Left lung (tissue), 10 donors: ENCODE measurements around the gene TACC2. TPM values are rescaled to one million over a fixed set of nuclear protein-coding genes. Genes with fewer than 3 reads are reported as not detected.

Experiments used
- ATAC-seq: fragments of 200-7000 bp; cut with Tn5 transposase; one replicate; pipeline ENCODE4 v1.9.1; 2020; ENCODE audit warnings: moderate library complexity
- DNase-seq, 4 donors: peaks; one replicate each; pipeline ENCODE4 v3.0.0-alpha.2; 2013 to 2020
- H3K27ac ChIP-seq, 2 donors: fragments of 200-600 bp; sonication (generic) in 1 of 2; one replicate each; pipeline versions ENCODE4 v1.5.0 to v1.8.0; 2020 to 2021
- H3K27me3 ChIP-seq, 2 donors: fragments of 200-600 bp; sonication (generic) in 1 of 2; one replicate each; pipeline versions ENCODE4 v1.5.0 to v1.8.0; 2020 to 2021
- H3K36me3 ChIP-seq, 2 donors: fragments of 200-600 bp; sonication (generic) in 1 of 2; one replicate each; pipeline versions ENCODE4 v1.5.0 to v1.8.0; 2020 to 2021
- H3K4me1 ChIP-seq, 2 donors: fragments of 200-600 bp; one replicate each; pipeline ENCODE4 v1.8.0; 2021
- H3K4me3 ChIP-seq, 2 donors: fragments of 200-600 bp; sonication (generic) in 1 of 2; one replicate each; pipeline versions ENCODE4 v1.5.0 to v1.8.0; 2020 to 2021; ENCODE audit warnings: mild to moderate bottlenecking in 1 of 2
- H3K9me3 ChIP-seq, 2 donors: fragments of 200-600 bp; sonication (generic) in 1 of 2; one replicate each; pipeline versions ENCODE4 v1.5.0 to v1.8.0; 2020 to 2021
- CTCF ChIP-seq, 2 donors: fragments of 200-600 bp; sonication (generic) in 1 of 2; IDR thresholded peaks; one replicate each; pipeline versions ENCODE4 v1.5.0 to v1.8.0; 2021; ENCODE audit warnings: antibody characterized with exemption in 2 of 2
- intact Hi-C, 2 donors: fragments of 100-400 bp; cut with DNase I; formaldehyde crosslinking; loops; one replicate each; pipeline versions ENCODE4 v1.11.2 to v1.14.2; 2022
- polyA plus RNA-seq, 6 donors: library from polyadenylated mRNA; unstranded; fragments of 120-200 nt; gene quantifications; one replicate each; pipeline ENCODE4 v1.2.1, GENCODE V29; 2013; ENCODE audit not compliant: insufficient read length in 6 of 6
- total RNA-seq, 2 donors: library from RNA; stranded (reverse); fragmentation: NEBNext Ultra II Directional; extraction: Animal tissue kit (Norgen Biotek cat#: 25700); gene quantifications; one replicate each; pipeline ENCODE4 v1.2.1, GENCODE V29; 2021
- donor health status: DM: no; HTN: yes; CAD: no.
- donor health status: DM: no; HTN: no; CAD: no.

TACC2 gene
- total and polyA plus RNA-seq, 8 donors = 21.0 to 193 (median 23.9) TPM

GRCh38 chr10:122123186-122123585, 134.2 kb downstream of the TACC2 start:
- no peaks in the 10 kb centered on the region for H3K27me3 ChIP-seq
- DNase-seq (no peak), ATAC-seq (no peak)
- H3K36me3 ChIP-seq = no peaks in the 10 kb centered on the region
- H3K9me3 ChIP-seq = no peaks in the 10 kb centered on the region
- no peak for TF ChIP-seq CTCF (IDR thresholded peaks at IDR 0.05)
- H3K27ac ChIP-seq = peak overlapping the region in 1 of 2 donors; percentile 47
- no peak overlapping the region for H3K4me3 ChIP-seq
- H3K4me1 ChIP-seq = peaks cover 4 to 20% of the 10 kb centered on the region in 2 donors
- intact Hi-C loops = no loop called here

- Histone ChIP-seq H3K36me3 (no peaks in the 10 kb centered on the region), H3K4me3 (no peak overlapping the region), H3K4me1 (peaks cover 4 to 9% of the 10 kb centered on the region in 2 donors), H3K9me3 (no peaks in the 10 kb centered on the region), H3K27ac (no peak overlapping the region), H3K27me3 (no peaks in the 10 kb centered on the region)
- intact Hi-C loops = no loop called here
- no peak for TF ChIP-seq CTCF (IDR thresholded peaks at IDR 0.05)
- DNase-seq (no peak), ATAC-seq (no peak)
Observed at GRCh38 chr10:122124342-122124741, 135.4 kb downstream of the TACC2 start.

GRCh38 chr10:122124808-122125207, 135.8 kb downstream of the TACC2 start:
- H3K27ac ChIP-seq = no peak overlapping the region
- no peak overlapping the region for H3K4me3 ChIP-seq
- intact Hi-C loops = no loop called here
- H3K27me3 ChIP-seq = no peaks in the 10 kb centered on the region
- no peak for TF ChIP-seq CTCF (IDR thresholded peaks at IDR 0.05)
- peaks cover 4 to 9% of the 10 kb centered on the region in 2 donors for H3K4me1 ChIP-seq
- no peaks in the 10 kb centered on the region for H3K9me3 ChIP-seq
- no peak for ATAC-seq
- DNase-seq = no peak
- no peaks in the 10 kb centered on the region for H3K36me3 ChIP-seq

- intact Hi-C loops = no loop called here
- peaks cover 4 to 9% of the 10 kb centered on the region in 2 donors for H3K4me1 ChIP-seq
- peak in 1 of 4 donors; percentile 52 for DNase-seq
- H3K9me3 ChIP-seq = no peaks in the 10 kb centered on the region
- H3K27ac ChIP-seq = peak overlapping the region; percentile 71 to 87
- peak overlapping the region; percentile 19 to 41 for H3K4me3 ChIP-seq
- ATAC-seq = peak; percentile 70
- H3K36me3 ChIP-seq = no peaks in the 10 kb centered on the region
- no peaks in the 10 kb centered on the region for H3K27me3 ChIP-seq
- TF ChIP-seq CTCF (IDR thresholded peaks at IDR 0.05) = no peak
Observed at GRCh38 chr10:122126763-122127659, 138.0 kb downstream of the TACC2 start.

- peak in 1 of 4 donors; percentile 69 for DNase-seq
- Histone ChIP-seq H3K4me3 (peak overlapping the region; percentile 19 to 41), H3K27ac (peak overlapping the region; percentile 71 to 87), H3K9me3 (no peaks in the 10 kb centered on the region), H3K36me3 (peaks cover 0 to 5% of the 10 kb centered on the region in 2 donors), H3K27me3 (no peaks in the 10 kb centered on the region), H3K4me1 (peaks cover 4 to 5% of the 10 kb centered on the region in 2 donors)
- ATAC-seq = peak; percentile 74
- no peak for TF ChIP-seq CTCF (IDR thresholded peaks at IDR 0.05)
- intact Hi-C loops = no loop called here
Observed at GRCh38 chr10:122127943-122128342, 139.0 kb downstream of the TACC2 start.
